Daoy (cell line): Measurements from ENCODE around the gene WDR7. TPM values are rescaled to one million over a fixed set of nuclear protein-coding genes. Genes with fewer than 3 reads are reported as not detected.

Source experiments
- DNase-seq: peaks from one replicate; pipeline ENCODE4 v3.0.0-alpha.2; 2015; ENCODE audit warnings: low read depth
- total RNA-seq: library from RNA; depleted of rRNA; stranded (reverse); fragments of >200 nt; shearing (Covaris generic); gene quantifications from 2 replicates; pipeline ENCODE4 v1.2.3, GENCODE V29; 2014

WDR7 gene
- total RNA-seq, 1 experiment from 2014 or later = 5.8 TPM

DNA sequence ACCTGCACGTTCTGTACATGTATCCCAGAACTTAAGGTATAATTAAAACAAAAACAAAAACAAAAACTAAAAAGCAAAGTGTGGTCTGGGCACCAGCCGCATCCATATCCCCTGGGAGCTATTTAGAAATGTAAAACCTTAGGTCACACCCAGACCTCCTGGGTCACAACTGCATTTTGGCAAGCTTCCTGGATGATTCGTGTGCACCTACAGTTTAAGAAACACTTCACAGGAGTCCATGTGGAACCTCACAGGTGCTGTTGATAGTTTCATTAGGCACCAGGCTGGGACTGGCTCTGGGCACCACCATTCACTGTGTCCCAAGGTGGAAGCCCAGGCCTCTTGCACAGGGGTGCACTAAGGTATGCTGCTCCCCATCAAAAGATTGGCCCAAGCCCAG lies 392.1 kb downstream of the WDR7 start:
- no peak for DNase-seq

DNA sequence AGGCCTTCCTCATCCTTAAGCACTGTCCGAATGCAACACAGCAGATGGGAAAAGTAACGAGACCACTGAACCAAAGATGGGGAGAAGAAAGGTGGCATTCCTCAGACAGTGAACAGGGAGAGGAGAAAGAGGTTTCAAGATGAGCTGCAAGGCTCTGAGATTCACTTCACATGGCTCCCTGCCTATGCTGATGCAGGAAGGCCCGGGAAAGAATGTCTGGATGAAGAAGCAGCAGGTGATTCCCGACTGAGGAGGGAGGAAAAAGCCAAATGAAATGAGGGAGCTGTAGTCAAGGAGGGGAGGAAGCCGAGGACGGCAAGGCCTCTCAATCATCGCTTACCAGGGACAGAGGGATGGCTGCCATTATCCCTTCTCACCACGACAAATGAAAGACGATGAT lies 397.2 kb downstream of the WDR7 start:
- no peak for DNase-seq

DNA sequence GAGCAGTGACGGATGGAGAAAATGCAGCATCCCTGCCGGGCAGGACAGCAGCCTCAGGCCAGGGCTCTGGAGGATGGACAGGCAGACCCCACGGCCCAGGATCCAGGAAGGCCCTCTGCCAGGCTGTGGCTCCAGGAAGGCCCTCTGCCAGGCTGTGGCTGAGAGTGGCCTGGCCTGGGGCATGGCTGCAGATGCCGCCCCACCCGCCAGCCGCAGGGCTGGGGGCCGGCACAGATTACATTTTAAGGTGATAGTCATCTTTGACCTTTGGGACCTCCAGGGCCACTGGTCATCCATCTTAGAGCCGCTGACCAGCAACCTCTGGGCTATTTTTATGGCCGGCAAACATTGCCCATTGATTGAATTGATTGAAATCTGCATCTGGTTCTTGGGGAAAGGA lies 397.7 kb downstream of the WDR7 start:
- no peak for DNase-seq

DNA sequence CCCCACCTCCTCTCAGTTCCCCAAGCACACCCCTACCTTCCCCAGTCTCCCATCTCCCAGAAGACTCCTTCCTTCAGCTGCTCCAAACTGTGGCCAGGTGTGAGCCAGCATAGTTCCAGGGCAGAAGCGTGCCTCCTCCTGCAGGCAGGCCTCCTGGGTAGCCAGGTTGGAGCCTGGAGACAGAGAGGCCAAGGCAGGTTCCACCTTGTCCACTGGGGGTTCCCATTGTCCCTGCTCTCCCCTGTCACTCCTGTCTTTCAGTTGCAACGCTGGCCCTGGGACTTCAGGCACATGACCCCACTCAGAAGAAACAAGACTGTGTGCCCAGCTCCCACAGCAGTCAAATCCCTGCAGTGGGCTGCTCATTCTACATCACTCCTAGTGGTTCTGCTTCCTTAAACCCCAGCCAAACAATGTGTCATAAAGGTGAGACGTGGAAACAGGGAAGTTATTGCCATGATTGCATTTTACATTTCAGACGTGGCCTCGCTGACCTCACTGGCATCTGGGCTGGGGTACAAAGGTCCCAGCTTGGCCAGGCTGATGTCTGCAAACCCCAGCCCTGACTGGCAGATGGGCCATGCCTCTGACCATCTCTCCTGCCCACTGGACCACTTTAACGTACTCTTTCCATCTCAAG lies 399.3 kb downstream of the WDR7 start:
- DNase-seq = no peak

DNA sequence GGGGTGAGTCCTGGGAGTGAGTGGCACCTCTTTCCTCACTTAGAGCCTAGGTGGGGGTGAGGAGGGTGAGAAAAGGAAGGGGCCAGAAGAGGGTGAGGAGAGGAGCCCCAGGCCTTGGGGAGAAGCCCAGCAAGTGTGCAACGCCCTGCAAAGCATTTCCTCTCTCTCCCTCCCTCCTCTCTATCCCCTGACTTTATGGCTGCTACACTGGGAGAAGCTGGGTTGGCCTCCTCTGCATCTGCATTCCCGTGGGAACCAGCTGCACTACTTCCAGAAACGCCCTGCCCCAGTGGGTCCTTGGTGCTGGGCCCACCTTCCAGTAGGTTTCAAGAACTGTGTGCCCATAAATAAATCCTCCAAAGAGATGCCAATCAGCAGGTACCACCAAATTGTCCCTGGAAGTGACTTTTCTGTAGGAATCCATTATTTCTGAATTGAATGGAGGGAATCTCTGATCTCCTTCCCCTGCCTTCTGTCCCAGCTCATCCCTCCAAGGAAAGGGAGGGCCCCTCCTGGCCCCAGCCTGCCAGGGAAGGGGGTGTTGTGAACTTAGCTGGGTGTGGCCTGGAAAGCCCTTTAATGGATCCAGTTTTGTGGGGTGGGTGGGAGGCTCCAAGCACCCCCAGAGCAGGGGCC lies 400.0 kb downstream of the WDR7 start:
- DNase-seq = no peak

DNA sequence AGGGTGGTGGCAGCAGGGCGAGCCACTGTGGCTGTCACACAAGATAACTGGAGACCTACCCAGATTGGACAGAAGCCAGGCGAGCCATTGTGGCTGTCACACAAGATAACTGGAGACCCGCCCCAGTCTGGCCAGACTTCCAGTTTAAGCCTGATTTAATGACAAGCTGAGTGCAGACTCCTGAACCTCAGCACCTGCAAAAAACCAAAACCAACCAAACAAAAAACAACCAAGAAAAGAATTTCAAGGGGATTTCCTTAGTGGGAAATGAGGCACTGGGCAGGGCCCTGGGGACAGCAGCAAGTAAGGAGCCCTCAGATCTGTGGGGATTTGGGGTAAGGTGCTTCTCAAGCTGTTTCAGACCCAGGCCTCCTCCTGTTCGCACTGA lies 400.5 kb downstream of the WDR7 start:
- no peak for DNase-seq

DNA sequence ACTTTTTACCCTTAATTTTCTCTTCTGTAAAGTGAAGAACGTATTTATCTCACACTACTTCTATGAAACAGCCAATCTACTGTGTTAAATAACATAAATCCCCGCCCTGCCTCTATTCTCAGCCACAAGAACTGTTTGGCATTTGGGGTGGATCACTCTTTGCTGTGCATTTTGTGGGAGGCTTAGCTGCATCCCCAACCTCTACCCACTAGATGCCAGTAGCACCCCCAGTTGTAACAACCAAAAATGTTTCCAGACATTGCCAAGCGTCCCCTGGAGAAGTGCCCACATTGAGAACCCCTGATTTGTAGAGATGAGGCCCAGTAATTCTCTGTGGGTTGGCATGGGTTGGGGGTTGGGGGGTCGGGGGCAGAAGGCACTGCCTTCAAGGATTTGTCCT lies 401.0 kb downstream of the WDR7 start:
- no peak for DNase-seq

DNA sequence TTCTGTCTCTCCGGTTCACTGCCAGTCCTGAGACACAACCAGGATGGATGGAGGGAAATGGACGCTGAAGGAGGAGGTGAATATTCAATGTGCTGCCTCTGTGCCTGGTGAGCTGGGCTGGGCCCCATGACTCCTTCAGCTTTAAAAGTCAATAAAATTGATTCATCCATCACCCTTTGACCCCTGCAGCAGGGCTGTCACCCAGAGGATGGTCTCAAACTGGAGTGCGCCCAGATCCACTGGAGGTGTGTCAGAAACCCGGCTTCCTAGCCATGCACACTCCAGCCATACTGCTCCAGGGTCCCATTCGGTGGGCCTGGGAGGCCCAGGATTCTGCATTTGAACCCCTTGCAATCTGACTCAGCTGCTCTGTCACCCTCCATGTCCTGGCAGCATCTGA lies 401.6 kb downstream of the WDR7 start:
- DNase-seq = no peak

DNA sequence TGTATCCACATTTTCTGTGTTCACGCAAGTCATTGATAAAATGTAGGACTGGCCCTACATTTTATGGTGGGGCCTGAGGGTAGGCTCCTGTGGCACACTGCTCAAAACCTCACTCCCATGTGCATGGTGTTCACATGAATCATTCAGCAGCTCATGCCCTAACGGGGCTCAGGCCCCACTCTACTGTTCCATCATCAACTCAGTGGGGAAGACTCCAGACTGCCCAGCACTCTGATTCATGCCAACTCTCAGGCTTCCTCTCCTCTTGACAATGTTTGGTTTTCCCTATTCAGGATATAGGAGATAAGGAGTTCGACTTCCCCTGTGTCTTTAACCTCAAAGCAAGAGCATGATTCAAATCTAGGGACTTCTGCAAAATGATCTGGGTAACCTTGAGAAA lies 403.7 kb downstream of the WDR7 start:
- DNase-seq = peak; percentile 65

DNA sequence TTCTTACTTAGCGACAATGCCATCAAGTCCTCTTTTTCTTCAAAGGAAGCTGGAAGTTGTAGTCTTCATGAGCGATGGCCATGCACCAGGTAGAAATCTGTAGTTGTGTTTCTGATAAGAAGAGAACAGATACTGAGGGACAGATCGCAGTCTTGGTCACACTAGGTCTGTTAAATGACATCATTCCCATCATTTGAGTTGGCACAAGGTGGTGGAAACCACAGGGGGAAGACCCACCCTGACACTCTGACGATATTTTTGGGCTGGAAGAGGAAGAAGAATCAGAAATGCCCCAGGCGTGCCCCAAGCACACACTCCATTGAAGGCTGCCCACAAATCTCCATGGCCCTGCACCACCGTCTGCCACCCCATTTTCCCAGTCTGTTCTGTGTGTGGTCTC lies 406.7 kb downstream of the WDR7 start:
- no peak for DNase-seq

DNA sequence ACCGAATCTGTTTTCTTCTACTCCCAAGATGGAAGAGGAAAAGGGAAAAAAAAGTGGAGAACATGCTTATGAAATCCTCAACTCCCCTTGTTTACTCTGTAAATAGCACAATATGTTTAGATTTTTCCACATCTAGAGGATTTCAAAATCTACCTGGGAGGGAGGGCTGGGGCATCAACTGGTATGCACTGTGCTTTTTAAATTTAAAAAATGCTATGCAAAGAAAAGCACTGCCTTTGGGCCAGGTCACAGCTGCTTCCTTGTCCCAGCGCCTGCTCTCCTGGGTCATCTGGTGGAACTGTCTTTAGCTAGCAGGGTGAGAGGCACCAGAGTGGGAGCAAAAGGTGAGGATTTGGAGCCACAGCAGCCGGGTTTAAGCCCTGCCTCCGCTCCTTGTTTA lies 407.6 kb downstream of the WDR7 start:
- DNase-seq = no peak

DNA sequence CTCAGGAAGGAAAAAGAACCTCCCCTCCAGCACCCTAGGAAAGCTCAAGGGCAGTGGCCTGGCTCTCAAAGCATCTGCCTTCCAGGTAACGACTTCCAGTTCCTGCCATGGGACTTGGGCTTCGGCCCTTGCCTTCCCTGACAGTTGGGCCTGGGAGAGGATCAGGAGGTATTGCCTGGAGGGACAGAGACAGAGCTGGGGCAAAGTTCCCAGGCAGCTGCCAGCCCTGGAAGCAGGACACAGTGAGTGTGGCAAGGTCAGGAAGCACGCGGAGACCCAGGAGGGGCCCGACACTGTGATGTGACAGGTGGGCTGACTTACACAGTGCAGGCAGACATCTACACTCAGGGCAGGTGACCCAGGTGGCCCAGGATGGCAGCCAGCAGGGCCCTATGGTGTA lies 408.2 kb downstream of the WDR7 start:
- DNase-seq = no peak

DNA sequence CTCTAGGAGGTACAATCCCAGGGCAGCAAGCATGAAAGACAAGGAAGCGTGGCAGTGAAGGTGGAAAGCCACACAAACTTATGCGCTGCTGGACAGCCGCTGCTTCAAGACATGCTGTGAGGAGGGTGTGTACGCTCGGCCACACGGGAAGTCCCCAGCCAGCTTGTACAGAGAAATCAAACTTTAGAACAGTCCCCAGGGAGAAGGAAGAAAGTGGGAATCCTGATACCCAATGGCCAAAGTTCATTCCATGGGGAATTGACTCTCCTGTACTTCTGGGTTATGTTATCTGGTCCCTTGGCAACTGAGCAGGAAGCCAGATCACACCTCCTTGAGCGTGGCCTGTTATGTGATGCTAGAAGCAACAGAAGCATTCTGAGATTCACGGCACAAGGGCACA lies 409.7 kb downstream of the WDR7 start:
- DNase-seq = no peak

DNA sequence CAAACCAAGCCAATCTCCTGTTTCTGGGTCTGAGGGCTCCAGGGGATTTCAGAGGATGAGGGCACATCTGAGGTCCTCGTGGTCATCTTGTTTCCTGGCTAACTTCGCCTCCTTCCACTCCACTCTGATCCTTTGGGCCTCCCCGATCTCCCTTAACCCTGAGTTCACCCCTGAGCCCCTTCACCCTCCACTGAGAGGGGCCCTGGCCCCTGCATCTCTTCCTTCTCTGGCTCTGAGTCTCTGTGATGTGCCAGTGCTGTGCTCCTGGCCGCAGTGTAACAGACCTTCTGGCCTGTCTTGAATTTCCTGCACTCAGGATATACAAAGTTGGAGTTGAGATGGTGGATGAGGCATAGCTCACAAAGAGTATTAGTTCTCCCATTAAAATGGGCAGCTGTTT lies 411.0 kb downstream of the WDR7 start:
- no peak for DNase-seq

DNA sequence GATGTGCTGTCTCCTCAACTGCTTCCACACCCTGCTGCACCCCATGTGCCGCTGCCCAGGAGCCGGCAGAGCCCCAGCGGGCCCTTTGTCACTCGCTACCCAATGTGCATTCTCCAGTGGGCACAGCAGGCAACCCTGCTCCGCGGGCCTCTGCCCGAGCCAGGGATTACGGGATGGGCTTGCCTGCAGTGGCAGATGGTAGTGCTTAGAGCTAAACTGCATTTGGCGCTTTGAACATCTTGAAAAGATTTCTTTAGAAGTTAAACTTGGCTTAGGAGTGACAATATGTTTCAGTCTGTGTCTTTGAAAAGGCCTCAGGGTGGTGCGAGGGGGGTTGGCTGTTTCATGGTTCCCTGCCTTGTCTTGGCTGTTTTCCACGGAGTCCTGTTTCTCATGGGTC lies 411.7 kb downstream of the WDR7 start:
- no peak for DNase-seq

DNA sequence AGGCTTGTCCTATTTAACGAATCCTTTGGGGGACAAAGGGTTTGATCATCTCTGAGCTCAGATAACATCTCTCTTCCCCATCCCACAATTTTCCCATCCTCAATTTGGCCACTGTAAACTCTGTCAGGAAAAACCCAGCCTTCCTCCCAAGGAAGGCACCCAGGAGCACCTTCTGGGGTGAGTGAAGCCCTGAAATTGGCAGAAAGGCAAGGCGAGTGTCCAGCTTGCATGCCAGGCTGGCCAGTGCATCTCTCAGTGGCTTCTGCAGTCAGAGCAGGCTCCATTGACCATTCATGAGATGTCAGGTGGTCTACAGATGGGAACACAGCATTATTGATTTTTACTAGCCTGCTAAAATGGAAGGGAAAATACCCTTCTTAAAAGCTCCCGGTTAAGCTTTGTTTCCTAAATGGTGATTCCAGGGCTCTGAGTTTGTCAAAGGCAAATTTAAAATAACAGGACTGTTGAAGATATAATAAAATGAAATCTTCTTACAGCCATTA lies 412.5 kb downstream of the WDR7 start:
- no peak for DNase-seq

DNA sequence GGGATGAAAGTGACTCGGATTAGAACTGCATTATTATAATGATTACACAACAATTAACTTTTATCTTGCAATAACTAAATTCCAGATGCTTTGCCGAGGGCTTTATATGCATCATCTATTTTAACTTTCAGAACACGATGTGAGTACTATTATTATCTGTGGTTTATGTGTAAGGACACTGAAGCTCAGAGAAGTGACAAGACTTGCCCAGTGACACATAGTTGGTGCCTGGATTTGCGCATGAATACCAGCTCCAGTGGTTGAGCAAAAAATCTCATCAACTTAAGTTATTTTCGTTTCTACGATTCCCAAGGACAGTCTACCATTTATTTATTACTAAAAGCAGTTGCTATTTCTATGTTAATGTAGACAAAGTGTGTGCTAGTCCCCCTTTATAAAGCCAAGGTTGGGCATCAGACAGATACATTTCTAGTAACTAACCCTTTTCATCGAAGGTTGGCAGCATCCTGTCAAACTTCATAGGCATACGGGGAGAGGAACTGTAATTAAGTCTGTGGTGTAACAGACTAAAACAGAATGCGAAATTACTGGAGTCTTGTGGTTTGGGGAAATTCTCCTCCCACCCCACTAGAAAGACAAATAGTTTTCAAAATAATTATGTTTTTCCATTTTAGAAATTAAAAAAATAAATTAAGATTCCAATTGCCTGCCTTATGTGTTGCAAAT lies 422.5 kb downstream of the WDR7 start:
- no peak for DNase-seq

DNA sequence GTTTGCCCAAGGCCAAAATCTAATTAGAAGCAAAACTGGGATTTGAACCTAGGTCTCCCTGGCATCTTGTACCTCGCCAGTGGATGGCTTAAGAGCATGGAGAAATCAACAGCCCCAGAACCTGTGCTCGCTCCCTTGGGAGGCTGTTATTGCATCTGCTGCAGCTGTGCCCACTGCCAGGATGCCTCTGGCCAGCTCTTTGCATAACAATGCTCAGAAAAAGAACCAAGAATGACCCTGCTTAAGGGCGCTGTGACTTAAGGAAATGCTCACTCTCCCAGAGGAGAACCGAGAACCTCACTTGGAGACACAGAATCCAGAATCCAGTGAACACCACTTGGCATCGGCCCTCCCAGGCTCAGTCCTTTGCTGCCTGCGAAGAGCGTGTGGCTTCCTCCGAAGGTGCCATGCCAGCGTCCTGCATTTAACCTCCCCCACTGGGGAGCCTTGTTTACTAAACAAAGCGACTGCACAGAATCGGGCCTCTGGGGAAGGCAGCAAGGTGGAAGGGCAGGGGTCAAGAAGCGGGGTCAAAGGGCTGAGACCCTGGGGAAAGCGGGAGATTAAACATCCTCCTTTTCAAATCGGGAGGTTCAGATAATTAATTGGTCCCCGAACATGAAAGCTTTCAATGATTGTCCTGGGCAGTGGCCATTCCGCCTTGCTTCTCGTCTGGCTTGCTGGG lies 424.7 kb downstream of the WDR7 start:
- no peak for DNase-seq

DNA sequence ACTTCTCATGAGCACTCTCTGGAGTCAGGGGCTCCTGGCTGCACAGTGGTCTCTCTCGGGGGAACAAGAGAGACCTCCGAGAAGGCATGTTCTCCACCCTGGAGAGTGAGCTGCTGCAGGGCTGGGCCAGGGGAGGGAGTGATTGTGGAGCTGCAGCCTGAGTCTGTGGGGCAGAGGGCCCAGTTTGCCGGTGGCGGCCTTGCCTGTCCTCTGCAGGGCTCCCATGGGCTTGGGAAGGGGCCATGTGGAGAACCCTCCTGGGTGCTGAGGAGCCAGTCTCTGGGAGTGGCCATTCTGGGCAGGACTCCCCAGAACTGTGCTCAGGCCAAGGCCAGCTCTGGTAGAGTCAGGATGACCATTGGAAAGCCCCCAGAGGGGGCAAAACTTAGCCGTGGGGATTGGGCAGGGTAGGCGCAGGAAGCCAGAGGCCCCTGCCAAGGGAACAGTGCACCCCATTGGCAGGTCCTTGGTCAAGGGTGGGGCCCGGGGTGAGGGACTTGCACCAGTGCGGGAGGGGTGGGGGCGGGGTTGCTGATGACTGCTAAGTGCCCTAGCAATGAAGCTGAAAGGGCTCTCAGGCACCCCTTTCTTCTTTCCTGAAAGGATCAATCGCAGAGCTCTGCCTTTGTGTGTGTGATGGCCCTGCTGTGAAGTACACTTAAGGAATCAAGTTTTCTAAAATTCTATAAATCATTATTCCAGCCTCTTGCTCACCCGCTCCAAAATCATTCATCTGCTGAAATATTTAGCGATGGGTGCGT lies 426.0 kb downstream of the WDR7 start:
- DNase-seq = no peak

DNA sequence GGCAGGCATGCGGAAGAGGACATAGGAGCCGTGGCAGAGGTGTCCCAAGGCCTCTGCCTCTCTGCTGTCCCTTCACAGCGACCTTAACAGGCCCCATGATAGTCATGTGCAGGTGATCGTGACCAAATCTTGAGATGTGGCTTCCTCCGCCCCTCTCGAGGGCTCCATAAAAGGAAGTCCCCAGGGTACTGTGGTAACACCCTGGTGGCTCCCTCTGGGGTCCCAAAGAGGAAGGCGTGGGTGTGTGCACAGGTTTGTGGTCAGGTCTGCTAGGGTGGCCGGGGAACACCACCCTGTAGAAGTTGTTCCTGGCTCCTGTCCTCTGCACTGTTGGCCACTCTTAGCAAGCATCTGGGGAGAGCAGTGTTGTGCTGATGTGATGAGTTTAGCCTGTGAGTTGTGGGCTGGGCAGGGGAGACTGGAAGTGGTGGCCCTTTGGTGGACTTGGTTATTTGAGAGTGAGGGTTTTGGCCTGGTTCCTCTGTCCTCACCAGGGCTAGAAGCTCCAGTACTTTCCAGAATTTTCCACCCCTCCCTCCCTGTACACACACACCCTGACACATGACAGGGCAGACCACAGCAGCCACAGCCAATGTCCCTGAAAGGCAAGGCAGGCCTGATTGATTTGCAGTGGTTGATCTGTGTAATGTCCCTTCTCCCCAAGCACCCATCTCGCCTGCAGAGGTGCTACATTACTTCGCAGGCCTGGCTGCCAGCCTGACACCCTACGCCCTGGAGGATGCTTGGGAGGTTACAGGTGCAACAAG lies 426.8 kb downstream of the WDR7 start:
- no peak for DNase-seq

DNA sequence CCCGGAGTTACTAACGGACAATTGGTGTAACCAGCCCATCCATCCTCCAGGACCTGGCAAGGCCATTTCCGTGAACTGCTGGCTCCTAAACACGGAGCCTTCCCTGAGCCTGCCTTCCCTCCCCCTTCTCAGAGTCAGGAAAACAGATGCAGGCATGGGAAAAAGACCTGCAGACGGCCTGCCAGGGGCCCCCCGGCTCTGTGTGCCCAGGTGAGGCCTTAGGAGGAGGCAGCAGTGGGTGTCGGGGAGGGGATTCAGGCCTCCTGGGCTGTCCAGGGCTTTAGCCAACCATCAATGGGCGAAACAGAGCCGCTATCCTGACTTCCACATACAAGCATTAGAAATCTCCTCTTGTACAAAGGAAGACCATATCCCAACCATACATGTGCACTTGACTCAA lies 427.5 kb downstream of the WDR7 start:
- DNase-seq = no peak
